AG09309 (cell line): ENCODE measurements around the gene ATG101.

ENCODE experiments used
- DNase-seq: peaks from one replicate; pipeline ENCODE4 v3.0.0-alpha.2; 2010; ENCODE audit warnings: low read depth
- H3K4me3 ChIP-seq: 2 replicates; pipeline ENCODE4 v1.5.1; 2011; ENCODE audit warnings: mild to moderate bottlenecking, low read depth, low read length, moderate library complexity; ENCODE audit not compliant: control insufficient read depth
- CTCF ChIP-seq: IDR thresholded peaks from 2 replicates; pipeline ENCODE4 v1.5.1; 2011; ENCODE audit warnings: mild to moderate bottlenecking, low read depth, low read length, inconsistent platforms; ENCODE audit not compliant: insufficient read depth, control insufficient read depth; ENCODE audit errors: missing control alignments

The ATG101 gene

GRCh38 chr12:52041035-52041434 is 28.7 kb upstream of the ATG101 start:
- TF ChIP-seq CTCF = no peak
- DNase-seq = no peak
- H3K4me3 ChIP-seq = no peak overlapping the region

GRCh38 chr12:52041695-52042123 is 28.1 kb upstream of the ATG101 start:
- DNase-seq = no peak
- no peak for TF ChIP-seq CTCF
- no peak overlapping the region for H3K4me3 ChIP-seq

GRCh38 chr12:52042706-52043385 is 26.9 kb upstream of the ATG101 start:
- TF ChIP-seq CTCF = no peak
- DNase-seq = no peak
- no peak overlapping the region for H3K4me3 ChIP-seq

GRCh38 chr12:52043386-52044212 is 26.2 kb upstream of the ATG101 start:
- DNase-seq = no peak
- no peak for TF ChIP-seq CTCF
- H3K4me3 ChIP-seq = no peak overlapping the region; the same call in 1 of the 2 replicates

- DNase-seq = peak; percentile 96
- TF ChIP-seq CTCF = no peak
- H3K4me3 ChIP-seq = no peak overlapping the region; the same call in 1 of the 2 replicates
These were observed 25.3 kb upstream of the ATG101 start for GRCh38 chr12:52044292-52044983.

- TF ChIP-seq CTCF = no peak
- DNase-seq = no peak
- H3K4me3 ChIP-seq = no peak overlapping the region
These were observed 24.0 kb upstream of the ATG101 start for GRCh38 chr12:52045794-52046199.
